Measurements from ENCODE around the gene TCF7L2. TPM values are rescaled to one million over a fixed set of nuclear protein-coding genes. Genes with fewer than 3 reads are reported as not detected.

TCF7L2 gene
- total and polyA plus RNA-seq, 9 of the 15 experiments (the other 6 are each of a cell fraction or from before 2014, with no cell fraction given): 0.32 to 2.8 (median 0.92) TPM

DNA sequence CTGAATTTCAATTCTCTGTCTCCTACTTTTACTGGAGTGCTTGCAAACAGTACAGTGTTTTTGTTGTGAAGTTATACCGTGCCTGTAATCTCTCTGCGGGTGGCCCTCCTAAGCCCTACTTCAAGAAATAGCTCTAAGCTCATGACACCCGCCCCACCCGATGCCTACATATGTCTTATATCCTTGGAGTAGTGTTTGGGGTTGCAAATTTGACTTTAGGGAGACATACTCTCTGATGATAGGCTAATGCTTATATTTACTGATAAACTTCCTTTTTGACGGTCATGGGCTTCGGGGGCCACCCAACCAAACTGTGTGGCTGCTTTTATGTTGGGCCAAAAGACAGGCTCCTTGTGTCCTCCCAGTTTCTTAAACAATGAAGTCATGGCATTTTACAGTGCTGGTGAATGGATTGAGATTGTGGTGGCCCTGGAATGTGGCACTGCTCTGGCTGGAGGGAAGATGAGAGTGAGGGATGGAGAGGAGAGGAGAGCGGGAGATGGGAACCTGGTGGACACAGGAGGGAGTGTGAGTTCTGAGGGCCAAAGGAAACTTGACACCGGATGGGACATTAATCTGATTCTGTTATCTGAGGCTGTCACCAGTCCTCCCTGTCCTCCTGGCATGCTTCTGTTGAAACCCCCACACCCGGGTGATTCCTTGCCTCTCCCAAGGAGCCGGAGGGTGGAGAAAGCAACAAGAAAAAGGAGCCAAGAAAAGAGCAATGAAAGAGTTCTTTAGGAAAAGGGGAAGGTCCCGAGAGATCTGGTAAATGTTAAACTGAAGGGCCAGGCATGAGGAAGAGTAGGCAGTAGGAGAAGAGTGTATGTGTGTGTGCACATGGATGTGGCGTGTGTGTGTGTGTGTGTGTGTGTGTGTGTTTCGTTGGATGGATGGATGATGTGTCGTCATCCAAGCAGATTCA lies 113.3 kb downstream of the TCF7L2 start (continued):
- TF ChIP-seq THAP12 (CRISPR knock-in tag; IDR thresholded peaks at IDR 0.05) (no peak), NR2C2 (CRISPR knock-in tag; IDR thresholded peaks at IDR 0.05) (no peak), NR2C2 (tag; IDR thresholded peaks at IDR 0.05) (no peak), RAD51 (IDR thresholded peaks at IDR 0.05; ENCODE audit: borderline replicate concordance, low read depth) (no peak), BRCA1 (IDR thresholded peaks at IDR 0.05) (no peak), BRCA1 (CRISPR knock-in tag; IDR thresholded peaks at IDR 0.05) (no peak), ZNF184 (CRISPR knock-in tag; IDR thresholded peaks at IDR 0.05) (no peak), HOXB6 (CRISPR knock-in tag; IDR thresholded peaks at IDR 0.05; ENCODE audit: borderline replicate concordance) (no peak), ZBTB17 (CRISPR knock-in tag; IDR thresholded peaks at IDR 0.05) (no peak), ZZZ3 (IDR thresholded peaks at IDR 0.05) (no peak), DNMT1 (IDR thresholded peaks at IDR 0.05) (no peak), XRCC5 (IDR thresholded peaks at IDR 0.05; ENCODE audit: low read depth, low read length) (no peak), NUFIP1 (IDR thresholded peaks at IDR 0.05; ENCODE audit: partially characterized antibody) (no peak), SRSF9 (IDR thresholded peaks at IDR 0.05; ENCODE audit: borderline replicate concordance, low read depth, low read length) (no peak), MAZ (CRISPR knock-in tag; conservative IDR thresholded peaks at IDR 0.05 in 1 of 2, IDR thresholded peaks at IDR 0.05 in 1 of 2) (no peak), NR2C1 (IDR thresholded peaks at IDR 0.05) (no peak), NR2C1 (tag; IDR thresholded peaks at IDR 0.05) (no peak), HDAC3 (IDR thresholded peaks at IDR 0.05; ENCODE audit: borderline replicate concordance, partially characterized antibody) (peak; percentile 50), SOX6 (IDR thresholded peaks at IDR 0.05) (peak; percentile 39; the same call in 1 of the 2 replicates), RNF2 (IDR thresholded peaks at IDR 0.05) (peak; percentile 71; the same call in 1 of the 2 replicates), LARP7 (IDR thresholded peaks at IDR 0.05) (peak; percentile 76; the same call in 1 of the 2 replicates)
- TF ChIP-seq, protein P1, sequence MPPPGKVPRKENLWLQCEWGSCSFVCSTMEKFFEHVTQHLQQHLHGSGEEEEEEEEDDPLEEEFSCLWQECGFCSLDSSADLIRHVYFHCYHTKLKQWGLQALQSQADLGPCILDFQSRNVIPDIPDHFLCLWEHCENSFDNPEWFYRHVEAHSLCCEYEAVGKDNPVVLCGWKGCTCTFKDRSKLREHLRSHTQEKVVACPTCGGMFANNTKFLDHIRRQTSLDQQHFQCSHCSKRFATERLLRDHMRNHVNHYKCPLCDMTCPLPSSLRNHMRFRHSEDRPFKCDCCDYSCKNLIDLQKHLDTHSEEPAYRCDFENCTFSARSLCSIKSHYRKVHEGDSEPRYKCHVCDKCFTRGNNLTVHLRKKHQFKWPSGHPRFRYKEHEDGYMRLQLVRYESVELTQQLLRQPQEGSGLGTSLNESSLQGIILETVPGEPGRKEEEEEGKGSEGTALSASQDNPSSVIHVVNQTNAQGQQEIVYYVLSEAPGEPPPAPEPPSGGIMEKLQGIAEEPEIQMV (tag; conservative IDR thresholded peaks at IDR 0.05; ENCODE audit: low read depth): no peak
- TF ChIP-seq, protein P2, sequence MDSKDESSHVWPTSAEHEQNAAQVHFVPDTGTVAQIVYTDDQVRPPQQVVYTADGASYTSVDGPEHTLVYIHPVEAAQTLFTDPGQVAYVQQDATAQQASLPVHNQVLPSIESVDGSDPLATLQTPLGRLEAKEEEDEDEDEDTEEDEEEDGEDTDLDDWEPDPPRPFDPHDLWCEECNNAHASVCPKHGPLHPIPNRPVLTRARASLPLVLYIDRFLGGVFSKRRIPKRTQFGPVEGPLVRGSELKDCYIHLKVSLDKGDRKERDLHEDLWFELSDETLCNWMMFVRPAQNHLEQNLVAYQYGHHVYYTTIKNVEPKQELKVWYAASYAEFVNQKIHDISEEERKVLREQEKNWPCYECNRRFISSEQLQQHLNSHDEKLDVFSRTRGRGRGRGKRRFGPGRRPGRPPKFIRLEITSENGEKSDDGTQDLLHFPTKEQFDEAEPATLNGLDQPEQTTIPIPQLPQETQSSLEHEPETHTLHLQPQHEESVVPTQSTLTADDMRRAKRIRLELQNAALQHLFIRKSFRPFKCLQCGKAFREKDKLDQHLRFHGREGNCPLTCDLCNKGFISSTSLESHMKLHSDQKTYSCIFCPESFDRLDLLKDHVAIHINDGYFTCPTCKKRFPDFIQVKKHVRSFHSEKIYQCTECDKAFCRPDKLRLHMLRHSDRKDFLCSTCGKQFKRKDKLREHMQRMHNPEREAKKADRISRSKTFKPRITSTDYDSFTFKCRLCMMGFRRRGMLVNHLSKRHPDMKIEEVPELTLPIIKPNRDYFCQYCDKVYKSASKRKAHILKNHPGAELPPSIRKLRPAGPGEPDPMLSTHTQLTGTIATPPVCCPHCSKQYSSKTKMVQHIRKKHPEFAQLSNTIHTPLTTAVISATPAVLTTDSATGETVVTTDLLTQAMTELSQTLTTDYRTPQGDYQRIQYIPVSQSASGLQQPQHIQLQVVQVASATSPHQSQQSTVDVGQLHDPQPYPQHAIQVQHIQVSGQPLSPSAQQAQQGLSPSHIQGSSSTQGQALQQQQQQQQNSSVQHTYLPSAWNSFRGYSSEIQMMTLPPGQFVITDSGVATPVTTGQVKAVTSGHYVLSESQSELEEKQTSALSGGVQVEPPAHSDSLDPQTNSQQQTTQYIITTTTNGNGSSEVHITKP (IDR thresholded peaks at IDR 0.05; ENCODE audit: partially characterized antibody): peak; percentile 45
